GM19463 (cell line): ENCODE data around the gene DNAJC18.
A peak's percentile ranks its signal among the peaks of the same experiment; 100 is the strongest.

Experiments
- ATAC-seq: cut with Tn5 transposase; IDR thresholded peaks from one replicate; pipeline ENCODE4 v1.9.1; 2021; ENCODE audit warnings: mild to moderate bottlenecking, moderate library complexity; ENCODE audit not compliant: unreplicated experiment

DNAJC18 gene

GRCh38 chr5:139406963-139407362, 32.4 kb downstream of the DNAJC18 start:
- no peak for ATAC-seq

- no peak for ATAC-seq
These were observed 34.9 kb downstream of the DNAJC18 start for GRCh38 chr5:139404484-139404840.

- peak; percentile 76 for ATAC-seq
These were observed 35.4 kb downstream of the DNAJC18 start, which contains the start of gene SPATA24 for GRCh38 chr5:139403787-139404483. TSS of gene SPATA24 (minus strand) at chr5:139404089. CDS start at chr5:139404060, 29 bp downstream.

- ATAC-seq, result no peak
These were observed 35.9 kb downstream of the DNAJC18 start for GRCh38 chr5:139403418-139403786.

- no peak for ATAC-seq
These were observed 36.7 kb downstream of the DNAJC18 start for GRCh38 chr5:139402561-139403158.

GRCh38 chr5:139401546-139401945, 37.8 kb downstream of the DNAJC18 start:
- no peak for ATAC-seq

- peak; percentile 32 for ATAC-seq
These were observed 39.7 kb downstream of the DNAJC18 start for GRCh38 chr5:139399501-139400121.

GRCh38 chr5:139397921-139398320, 41.4 kb downstream of the DNAJC18 start:
- ATAC-seq, result no peak

- ATAC-seq, result no peak
These were observed 42.6 kb downstream of the DNAJC18 start for GRCh38 chr5:139396691-139397090.

GRCh38 chr5:139395844-139396640, 43.3 kb downstream of the DNAJC18 start:
- no peak for ATAC-seq

GRCh38 chr5:139394654-139395566, 44.4 kb downstream of the DNAJC18 start, which contains the start of gene PROB1:
TSS of gene PROB1 (minus strand) at chr5:139395104. CDS start at chr5:139395081, 23 bp downstream.
- ATAC-seq, result no peak

GRCh38 chr5:139394123-139394653, 45.1 kb downstream of the DNAJC18 start:
- ATAC-seq, result peak; percentile 12

- no peak for ATAC-seq
These were observed 45.7 kb downstream of the DNAJC18 start for GRCh38 chr5:139393497-139394122.

- ATAC-seq, result peak; percentile 48
These were observed 46.4 kb downstream of the DNAJC18 start for GRCh38 chr5:139392678-139393496.

- ATAC-seq, result peak; percentile 8
These were observed 47.0 kb downstream of the DNAJC18 start for GRCh38 chr5:139392324-139392677.

- no peak for ATAC-seq
These were observed 47.6 kb downstream of the DNAJC18 start for GRCh38 chr5:139391570-139392323.

- ATAC-seq, result no peak
These were observed 48.4 kb downstream of the DNAJC18 start for GRCh38 chr5:139390639-139391569.
